Activated T-cell treated with anti-CD3 and anti-CD28 coated beads for 24 hours (primary cell): ENCODE results near the gene ANKRD24.
"Not testable (repeated sequence)": the region's sequence is repeated elsewhere in the genome, so short reads cannot be mapped to it uniquely, and the experiment has no call there.

Experiments used
- DNase-seq: peaks from one replicate; pipeline ENCODE4 v3.0.0-alpha.2; 2020; ENCODE audit warnings: low read depth

Gene ANKRD24

DNA sequence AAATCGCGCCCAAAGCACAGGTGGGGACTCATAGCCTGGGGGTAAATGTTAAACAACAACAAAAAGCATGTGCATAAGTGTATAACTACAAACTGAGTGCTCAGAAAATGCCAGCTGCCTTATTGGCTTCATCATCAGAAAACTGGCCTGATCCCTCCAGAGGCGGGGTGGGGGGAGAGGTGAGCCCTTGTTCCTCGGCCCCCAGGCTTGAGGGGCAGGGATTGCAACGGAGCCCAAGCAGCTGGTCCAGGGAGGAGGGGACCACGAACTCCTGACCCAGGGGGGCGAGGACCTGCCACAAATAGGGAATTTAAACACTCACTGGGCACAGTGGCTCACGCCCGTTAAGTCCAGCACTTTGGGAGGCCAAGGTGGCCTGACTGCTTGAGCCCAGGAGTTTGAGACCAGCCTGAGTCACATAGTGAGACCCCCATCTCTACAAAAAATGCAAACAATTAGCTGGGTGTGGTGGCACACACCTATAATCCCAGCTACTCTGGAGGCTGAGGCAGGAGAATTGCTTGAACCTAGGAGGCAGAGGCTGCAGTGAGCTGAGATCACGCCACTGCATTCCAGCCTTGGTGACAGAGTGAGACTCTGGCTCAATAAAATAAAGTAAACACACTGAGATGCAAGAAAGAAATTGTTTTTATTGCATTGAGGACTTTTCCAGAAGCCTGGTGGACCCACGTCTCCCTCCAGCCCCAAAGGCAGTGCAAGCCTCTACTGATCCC is 8.8 kb upstream of the ANKRD24 start:
- DNase-seq = no peak

DNA sequence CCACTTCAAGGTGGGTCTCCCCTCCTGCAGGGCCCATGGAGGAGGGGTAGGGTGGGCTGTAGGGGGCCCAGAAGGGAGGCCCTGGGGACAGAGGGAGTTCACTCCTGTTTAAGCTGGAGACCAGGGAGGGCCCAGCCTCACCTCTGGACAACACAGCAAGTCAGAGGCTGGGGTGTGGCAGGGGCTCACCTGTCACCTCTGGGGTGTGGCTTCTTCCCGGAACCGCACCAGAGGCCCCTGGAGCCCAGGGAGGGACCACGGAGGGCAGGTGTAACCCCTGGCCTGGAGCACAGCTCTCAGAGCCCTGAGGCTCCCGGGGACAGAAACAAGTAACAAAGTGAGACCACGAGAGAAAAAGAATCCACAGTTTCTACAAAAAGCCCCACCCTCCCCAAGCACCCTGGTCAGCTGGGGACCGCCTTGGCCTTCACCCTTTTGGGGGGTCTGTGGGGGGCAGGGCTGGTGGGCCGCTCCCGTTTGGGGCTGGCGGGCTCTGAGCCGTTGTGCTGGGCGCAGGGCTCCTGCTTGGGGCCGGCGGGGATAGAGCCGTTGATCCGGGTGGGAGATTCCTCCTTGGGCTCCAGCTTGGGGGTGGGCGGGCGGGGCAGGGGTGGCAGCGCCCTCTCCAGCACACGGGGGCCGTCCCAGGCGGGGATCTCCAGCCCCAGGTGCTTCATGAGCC is 8.1 kb upstream of the ANKRD24 start:
- no peak for DNase-seq

DNA sequence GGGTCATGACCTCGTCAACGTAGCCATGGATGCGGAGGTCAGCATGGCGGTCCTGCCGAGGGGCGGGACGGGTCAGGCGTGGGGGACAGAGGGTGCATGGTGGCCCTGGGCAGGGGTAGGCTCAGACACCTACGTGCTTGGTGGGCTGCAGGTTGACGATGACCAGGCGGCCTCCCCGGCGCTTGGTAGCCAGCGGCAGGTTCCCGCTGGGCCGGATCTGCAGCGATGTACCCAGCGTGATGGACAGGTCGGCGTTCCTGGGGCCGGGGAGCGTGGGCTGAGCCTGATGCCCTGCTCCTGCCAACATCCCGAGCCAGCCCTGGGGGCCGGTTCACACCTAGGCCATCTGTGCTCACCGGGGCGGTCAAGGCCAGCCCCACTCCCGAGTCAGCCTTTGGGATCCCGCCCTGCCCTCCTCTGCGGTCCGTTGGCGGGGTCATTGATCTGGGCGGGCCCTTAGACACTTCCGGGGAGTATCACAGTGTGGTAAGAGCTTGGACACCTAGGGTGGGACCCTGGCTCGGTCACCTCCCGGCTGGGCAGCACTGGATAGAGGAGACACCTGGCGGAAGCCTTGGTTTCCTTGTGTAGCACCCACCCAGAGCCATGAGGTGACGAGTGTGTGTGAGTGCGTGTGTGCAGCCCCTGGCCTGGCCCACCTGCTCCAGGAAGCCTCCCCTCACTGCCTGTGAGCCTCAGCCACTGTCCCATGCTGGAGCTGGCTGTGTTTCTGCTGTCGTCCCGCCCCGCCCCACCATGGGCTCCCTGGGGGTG is 7.4 kb upstream of the ANKRD24 start:
- DNase-seq = no peak

DNA sequence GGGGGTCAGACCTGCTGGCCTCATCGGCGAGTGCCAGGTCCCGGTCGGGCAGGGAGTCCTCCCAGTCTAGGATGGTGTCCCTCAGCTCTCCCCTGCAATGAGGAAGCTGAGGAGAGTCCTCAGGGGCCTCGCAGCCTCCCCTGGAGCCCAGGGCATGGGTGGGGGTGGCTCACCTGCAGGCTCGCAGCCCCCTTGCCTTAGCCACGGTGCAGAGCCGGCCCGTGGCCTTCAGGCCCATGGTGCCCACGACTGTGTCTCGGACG is 6.9 kb upstream of the ANKRD24 start:
- DNase-seq = no peak

DNA sequence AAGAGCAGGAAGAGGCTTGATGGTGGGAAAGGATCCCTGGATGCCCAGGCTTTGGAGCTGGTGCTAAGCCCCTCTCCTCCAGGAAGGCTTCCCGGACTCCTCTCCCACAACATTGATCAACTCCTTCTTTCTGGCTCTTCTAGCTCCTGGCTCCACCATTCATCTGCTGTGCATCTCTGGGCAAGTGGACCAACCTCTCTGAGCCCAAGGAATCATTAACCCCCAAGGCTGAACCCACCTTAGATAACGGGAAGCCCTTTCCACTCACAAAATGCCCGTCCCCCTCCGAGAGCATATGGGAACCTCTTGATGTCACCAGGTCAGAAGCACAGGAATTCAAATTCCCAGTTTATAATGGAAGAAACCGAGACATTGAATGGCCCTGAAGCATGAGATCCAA is 5.3 kb upstream of the ANKRD24 start:
- no peak for DNase-seq

DNA sequence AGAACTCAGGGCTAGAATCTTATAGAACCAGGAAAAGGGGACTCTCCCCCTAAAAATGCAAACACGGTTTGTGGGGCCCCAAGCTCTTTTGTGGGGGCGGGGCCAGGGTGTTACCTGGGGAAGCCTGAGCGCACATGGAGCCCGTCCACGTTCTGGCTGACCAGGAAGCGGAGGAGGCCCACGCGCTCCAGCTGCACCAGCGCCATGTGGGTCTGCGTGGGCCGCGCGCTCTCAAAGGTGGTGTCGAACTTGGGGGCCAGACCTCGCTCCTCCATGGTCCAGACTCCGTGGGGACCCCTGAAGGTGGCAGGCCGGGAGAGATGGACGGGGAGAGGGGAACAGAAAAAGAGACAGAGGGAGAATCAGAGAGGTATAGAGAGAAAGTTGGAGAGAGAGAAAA is 3.5 kb upstream of the ANKRD24 start:
- no peak for DNase-seq

DNA sequence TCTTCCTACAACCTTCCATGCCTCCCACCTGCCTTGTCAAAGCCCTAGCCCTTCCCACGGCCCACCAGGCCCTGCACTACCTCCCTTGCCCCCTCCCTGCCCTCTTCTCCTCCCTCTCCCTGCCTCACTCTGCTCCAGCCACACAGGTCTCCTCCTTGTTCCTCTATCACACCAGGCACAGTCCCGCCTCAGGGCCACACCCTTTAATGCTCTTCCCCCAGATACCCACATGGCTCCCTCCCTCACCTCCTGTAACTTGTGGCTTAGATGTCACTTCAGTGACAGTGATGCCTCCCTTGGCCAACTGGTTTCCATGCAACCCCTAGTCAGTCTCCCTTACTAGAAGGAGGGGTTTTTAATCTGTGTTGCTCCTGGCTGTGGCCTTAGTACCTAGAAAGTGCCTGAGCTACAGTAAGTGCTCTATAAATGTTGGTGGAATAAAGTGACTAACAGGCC is 1.4 kb upstream of the ANKRD24 start:
- DNase-seq = no peak

DNA sequence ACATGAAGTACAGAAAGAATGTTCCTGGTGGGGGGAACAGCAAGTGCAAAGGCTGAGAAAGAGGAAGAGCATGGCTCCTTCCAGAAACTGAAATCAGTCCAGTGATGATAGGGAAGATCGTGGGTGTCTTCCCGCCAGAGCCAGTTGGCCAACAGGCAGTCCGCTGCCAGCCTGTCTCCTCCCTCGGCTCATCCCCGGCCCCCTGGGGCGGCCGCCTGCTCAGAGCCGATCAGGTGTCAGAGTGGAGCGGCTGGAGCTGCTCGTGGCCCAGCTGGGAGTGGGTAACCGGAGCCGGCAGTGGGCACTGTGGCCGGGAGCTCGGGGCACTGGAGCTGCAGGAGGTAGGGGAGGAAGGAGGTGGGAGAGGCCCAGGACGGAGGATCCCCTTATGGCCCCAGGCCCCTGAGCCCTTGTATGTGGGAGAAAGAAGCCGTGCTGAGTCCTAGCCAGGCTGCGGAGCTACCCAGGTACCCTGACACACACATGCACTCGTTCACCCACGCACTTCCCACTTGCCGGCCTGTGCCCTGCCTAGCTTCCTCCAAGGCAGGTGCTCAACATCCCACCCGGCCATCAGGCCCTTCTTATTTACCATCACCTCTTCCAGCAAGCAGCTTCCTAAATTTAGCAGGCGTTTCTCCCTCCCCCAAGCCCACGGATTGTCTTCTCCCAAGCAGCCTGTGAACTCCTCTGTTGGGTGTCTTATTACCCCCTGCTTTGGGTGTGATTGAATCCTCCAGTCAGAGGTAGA is 1.7 kb downstream of the ANKRD24 start:
- DNase-seq = no peak

DNA sequence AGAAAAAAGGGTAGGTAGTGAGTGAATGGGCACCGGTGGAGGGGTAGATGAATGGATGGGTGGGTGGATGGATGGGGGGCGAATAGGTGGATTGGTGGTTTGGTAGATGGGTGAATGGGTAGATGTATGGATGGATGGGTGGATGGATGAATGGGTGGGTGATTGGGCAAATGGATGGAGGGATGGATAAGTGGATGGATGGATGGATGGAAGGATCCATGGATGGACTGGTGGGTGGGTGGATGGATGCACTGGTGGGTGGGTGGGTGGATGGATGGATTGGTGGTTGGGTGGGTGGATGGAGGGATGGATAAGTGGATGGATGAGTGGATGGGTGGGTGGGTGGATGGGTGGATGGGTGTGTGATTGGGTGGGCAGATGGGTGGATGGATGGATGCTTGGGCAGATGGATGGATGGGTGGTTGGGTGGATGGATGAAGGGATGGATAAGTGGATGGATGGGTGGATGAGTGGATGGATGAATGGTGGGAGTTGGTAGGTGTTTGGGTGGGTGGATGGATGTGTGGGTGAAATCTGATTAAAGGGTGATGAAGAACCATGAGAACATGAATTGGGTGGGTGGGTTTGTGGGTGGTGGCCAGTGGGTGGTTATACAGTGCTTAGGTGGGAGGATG is 2.3 kb downstream of the ANKRD24 start:
- no peak for DNase-seq

DNA sequence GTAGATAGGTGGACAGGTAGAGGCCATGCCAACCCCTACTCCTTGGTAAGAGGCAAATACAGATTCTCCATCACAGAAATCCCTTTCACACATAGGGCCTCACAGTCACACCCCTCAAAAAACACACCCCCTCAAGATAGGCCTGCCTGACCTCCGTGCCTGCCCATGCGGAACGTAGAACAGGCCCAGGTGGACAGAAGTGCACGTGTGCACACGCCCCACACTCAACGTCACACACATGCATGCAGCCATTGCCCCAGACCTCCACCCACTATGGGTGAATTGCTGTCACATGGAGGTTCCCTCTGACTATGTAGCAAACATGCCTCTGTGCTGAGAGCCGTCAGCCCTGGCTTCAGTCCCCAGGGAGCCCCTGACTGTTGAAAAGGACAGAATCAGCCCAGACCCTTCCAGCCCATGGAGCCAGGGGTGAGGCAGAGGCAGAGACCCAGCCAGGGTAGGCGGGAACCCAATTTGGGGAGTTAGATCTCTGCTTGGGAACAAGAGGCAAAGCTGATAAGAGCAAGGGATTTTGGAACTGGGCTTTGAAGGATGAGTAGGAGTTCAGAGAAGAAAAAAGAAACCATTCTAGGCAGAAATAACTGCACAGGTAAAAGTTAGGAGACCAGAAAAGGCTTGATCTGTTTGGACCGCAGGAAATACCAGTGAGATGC is 3.1 kb downstream of the ANKRD24 start:
- no peak for DNase-seq

DNA sequence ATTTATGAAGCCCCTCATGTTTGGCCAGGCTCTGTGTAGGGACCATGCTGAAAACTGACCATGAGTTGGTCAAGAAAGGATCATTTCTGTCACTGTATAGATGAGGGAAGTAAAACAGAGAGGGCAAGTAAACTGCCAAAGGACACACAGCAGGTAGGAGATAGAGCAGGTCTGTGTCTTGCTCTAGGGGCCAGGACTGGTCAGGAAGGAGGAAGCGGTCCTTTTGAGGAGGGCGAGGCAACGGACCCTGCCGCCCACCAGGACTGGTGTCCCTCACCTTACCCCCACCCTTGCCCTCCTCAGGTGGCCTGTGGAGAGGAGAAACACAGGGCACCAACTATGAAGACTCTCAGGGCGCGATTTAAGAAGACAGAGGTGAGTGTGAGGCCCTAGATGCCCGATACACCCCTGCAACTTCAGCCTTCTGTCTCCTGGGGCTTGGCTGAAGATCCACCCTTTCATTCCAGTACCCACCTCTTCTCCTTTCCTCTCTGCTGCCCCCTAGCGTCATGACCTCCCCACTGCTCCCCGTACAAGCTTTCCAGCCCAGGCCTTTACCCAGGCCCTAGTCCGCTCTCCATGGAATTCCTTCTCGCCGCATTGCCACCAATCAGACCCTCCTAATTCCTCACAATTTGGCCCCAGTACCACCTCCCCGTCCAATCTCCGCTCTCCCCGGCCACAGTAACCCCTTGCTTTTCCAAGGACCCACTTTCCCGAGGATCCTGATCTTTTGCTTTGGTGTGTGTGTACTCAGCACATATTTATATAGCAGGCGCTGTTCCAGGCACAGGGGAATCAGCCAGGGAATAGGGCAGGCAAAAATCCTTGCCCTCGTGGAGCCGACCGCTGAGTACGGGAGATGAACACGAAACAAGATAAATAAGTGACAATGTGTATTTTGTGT is 3.9 kb downstream of the ANKRD24 start:
- peak; percentile 72 for DNase-seq

DNA sequence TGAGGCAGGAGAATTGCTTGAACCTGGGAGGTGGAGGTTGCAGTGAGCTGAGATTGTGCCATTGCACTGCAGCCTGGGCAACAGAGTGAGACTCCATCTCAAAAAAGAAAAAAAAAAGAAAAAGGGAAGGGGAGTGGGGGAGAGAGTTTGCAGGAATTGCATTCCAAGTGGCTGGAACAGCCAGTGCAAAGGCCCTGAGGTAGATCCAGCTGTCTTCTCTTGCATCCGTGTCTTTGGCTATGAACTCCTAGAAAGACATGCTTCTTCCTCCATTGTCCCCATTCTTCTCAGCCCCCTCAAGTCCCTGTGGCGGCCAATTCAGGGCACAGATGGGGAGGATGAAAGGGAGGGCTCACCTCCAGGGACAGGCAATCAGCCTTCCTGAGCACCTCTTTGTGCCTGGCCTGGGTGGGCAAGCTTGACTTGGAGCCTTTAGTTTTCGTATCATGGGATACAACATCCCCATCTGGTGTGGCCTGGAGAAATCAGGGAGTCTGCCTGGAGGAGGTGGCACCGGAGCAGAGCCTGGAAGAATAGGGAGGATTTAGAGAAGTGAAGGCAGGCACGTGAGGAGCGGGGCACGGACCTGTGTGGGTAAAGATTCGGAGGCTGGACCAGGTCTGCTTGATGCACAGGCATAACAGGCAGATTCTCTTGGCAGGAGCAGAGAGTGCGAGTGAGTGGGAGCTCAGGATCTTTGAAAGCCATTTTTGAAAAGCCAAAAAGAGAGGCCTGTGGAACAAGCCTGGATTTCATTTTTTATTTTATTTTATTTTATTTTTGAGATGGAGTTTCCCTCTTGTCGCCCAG is 5.0 kb downstream of the ANKRD24 start:
- DNase-seq = no peak

DNA sequence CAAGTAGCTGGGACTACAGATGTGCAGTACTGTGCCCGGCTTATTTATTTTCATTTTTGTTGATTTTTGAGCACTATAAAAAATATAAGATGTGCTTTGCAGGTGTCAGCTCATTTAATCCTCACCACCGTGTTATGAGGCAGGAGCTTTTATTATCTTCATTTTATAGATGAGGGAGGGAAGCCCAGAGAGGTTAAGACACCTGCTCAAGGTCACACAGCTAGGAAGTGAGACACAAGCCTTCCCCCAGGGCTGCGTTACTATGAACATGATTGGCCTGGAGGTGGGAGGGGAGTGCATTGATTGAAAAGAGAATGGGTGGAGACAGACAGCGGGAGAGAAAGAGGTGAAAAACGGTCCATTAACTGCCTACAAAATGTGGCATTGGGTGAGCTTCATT is 7.2 kb downstream of the ANKRD24 start:
- no peak for DNase-seq

DNA sequence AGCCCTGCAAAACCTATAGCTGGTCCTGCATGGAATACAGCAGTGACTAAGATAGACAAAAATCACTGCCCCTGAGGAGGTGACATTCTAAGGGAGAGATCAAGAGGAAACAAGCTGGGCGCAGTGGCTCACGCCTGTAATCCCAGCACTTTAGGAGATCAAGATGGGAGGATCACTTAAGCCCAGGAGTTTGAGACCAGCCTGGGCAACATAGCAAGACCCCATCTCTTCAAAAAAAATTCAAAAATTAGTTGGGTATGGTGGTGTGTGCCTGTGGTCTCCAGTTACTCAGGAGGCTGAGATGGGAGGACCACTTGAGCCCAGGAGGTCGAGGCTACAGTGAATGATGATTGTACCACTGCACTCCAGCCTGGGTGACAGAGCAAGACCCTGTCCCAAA is 10.0 kb downstream of the ANKRD24 start:
- not testable (repeated sequence) for DNase-seq

DNA sequence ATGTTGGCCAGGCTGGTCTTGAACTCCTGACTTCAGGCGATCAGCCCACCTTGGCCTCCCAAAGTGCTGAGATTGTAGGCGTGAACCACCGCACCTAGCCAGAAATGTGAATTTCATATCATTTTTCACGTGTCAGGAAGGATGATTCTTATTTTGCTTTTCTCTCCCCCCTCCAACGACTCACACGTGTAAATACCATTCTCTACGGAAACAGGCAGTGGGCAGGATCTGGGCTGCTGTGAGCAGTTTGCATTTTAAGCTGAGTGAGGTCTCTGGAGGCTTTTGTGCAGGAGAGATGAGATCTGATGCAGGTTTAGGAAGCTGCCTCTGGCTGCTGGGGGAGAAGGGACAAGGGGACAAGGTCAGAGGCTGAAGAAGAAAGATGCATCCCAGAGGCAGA is 11.9 kb downstream of the ANKRD24 start:
- DNase-seq = no peak

DNA sequence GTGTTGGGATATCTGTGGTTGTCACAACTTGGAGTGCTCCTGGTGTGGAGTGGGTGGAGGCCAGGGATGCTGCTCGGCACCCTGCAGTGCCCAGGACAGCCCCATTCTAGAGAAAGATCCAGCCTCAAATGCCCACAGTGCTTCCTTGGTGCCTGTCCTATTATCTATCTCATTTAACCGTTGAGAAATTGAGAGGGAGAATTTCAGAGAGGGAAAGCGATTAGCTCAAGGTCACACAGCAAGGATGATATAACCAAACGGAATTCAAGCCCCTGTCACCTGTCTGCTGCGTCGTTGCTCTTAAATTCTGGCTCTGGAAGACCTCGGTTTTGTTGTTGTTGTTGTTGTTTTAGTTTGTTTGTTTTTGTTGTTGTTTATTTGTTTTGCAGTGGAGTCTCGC is 13.5 kb downstream of the ANKRD24 start:
- DNase-seq = no peak

DNA sequence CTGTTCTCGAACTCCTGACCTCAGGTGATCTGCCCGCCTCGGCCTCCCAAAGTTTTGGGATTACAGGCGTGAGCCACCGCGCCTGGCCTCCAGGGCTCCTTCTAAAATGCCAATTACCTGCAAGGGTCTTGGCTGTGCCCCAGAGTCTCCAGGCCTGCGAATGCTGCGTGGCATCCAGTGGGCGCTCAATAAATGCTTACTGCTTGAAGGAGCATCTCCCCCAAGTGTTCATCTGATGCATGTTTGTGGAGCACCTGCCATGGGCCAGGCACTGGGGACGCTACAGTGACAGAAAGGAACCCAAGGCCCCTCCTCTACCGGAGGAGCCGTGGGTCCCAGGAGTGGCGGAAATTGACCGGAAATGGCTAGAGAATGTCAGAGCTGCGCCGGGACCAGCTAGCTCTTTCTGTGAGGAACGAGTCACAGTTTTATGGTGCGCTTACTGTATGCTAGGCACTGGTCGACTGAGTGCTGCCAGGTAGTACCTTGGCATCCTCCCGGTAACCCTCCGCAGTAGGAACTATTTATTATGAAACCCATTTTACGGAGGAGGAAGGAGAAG is 14.2 kb downstream of the ANKRD24 start:
- no peak for DNase-seq

DNA sequence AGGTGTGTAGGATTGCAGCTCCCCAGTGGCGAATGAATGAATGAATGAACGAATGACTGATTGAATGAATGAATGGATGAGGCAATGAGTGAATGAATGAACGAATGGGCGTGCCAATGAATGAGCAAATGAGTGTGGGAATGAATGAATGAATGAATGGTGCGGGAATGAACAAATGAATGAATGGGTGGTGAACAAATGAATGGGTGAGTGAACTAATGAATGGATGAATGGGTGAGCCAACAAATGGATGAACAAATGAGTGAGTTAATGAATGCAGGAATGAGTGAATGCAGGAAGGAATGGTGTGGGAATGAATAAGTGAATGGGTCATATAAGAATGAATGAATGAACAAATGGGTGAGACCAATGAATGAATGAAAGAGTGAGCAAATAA is 14.7 kb downstream of the ANKRD24 start:
- DNase-seq = no peak
